HG02852 (cell line): ENCODE data around the gene ECI1.
"Not testable (repeated sequence)": the region's sequence is repeated elsewhere in the genome, so short reads cannot be mapped to it uniquely, and the experiment has no call there.

ENCODE experiments used
- ATAC-seq: cut with Tn5 transposase; IDR thresholded peaks from one replicate; pipeline ENCODE4 v1.9.1; 2021; ENCODE audit warnings: mild to moderate bottlenecking, moderate library complexity; ENCODE audit not compliant: unreplicated experiment

The ECI1 gene

DNA sequence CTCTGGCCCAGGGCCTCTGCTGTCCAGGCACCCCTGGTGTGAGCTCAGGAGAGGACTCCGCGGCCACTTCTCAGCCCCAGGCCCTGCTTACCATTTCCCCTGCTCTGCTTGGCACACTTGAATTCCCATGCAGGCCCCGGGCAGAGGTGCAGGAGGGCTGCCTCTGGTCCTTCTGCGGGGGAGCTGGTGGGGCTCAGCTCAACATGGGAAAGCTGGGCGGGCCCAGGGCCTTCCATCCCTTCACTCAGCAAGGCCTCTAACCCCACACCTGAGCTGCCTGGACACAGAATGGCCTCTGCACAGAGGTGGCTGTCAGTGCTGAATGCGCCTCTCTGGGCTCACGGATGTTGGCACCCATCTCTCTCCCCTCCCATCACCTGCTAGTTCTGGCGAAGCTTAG lies 29.1 kb upstream of the ECI1 start:
- no peak for ATAC-seq

DNA sequence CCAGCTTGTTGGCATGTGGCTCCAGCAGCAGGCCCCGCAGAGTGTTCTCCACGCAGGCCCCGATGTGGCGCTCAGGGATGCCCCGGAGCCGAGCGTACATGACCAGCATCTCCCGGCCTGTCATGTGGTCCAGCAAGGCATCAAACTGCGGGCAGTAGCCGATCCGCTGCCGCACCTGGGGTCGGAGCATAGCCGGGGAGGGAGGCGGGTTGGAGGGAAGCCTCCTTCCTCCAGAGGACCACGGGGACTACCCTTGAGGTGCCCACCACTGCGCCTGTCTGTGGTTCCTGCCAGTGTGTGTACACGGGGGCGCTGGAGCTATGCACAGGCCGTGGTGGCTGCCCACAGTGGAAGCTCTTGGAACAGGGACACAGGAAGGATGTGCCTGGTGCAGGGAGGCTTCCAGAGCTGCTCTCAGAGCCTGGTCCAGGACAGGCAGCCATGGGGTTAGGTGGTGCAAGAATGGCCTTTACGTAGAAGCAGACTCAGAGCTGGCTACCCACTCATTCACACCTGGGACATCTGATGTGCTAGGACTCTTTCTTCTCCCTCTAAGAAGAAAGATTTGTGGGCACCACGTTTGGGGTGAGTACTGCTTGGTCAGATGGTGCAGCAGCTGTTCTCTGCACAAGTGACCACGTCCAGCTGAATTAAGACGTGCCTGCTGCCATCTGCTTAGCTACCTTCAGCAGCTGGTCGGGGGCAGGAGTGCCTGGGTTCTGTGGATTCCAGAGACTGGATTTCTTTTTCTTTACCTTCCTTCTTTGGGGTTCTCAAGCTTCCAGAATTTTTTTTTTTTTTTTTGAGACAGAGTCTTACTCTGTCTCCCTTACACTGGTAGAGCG lies 27.8 kb upstream of the ECI1 start:
- ATAC-seq, result no peak

GRCh38 chr16:2278272-2278608 lies 26.9 kb upstream of the ECI1 start:
- no peak for ATAC-seq

DNA sequence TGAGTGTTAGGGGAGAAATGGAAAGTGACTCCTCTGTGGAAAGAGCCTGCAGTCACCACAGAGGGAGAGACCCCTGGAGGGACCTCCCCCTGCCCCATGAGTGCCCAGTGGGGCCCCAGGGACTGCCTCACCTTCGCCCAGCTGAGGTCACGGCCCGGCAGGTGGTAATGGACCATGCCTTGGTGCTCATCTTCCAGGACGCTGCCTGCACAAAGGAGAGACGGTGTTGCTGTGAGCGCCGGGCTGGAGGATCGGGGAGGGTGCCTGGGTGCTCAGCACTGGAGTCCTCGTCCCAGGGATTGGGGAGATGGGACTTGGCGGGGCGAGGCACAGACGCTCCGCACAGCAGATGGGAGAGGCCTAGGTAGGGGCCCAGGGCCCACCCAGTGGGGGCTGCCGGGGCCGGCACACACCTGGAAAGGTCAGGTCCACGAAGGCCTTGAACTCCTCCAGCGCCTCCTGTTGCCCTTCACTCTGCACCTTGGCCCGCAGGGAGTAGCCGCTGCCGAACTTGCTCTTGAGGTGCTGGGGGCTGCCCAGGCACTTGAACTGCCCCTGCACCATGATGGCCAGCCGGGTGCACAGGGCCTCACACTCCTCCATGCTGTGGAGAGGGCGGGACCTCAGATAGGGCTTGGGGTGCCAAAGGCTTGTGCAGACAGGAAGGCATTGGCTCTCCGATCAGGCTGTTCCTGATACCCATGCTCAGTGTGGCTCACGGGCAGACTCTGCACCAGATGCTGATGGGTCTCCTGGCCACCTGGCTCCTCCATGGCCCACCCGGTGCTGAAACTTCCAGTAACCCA lies 26.3 kb upstream of the ECI1 start:
- ATAC-seq, result no peak

DNA sequence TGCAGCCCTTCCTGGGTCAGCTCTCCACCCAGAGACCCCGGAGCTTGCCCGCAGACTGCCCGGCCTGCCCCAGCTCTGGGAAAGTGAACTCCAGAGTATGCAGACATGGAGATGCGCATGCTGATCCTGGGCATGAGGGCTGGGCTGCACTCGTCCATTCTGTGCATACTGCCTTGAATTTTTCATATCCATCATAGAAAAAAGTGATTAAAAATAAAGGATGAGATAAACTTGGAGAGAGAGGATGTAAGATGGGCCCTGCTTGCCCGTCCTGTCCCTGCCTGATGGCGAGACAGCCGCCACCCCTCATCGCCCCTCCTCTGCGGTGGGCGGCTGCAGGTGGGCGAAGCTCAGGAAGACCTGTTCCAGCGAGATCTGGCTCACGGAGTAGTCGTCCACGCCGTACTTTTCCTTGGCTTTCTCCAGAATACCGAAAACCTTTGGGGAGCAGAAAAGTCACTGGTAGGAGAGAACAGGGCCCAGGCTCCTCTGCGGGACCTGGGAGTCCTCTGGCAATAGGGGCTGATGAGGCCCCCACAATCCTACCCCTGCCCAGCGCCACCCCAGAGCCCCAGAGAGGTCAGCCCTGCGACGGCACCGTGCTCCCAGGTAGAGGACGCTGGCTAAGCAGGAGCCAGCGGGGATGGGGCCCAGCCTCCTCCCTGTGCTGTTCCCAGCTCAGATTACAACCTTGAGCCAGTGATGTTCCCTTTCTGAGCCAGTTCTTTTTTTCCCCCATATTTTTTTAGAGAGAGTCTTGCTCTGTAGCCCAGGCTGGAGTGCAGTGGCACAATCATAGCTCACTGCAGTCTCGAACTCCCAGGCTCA lies 25.2 kb upstream of the ECI1 start:
- ATAC-seq, result no peak

DNA sequence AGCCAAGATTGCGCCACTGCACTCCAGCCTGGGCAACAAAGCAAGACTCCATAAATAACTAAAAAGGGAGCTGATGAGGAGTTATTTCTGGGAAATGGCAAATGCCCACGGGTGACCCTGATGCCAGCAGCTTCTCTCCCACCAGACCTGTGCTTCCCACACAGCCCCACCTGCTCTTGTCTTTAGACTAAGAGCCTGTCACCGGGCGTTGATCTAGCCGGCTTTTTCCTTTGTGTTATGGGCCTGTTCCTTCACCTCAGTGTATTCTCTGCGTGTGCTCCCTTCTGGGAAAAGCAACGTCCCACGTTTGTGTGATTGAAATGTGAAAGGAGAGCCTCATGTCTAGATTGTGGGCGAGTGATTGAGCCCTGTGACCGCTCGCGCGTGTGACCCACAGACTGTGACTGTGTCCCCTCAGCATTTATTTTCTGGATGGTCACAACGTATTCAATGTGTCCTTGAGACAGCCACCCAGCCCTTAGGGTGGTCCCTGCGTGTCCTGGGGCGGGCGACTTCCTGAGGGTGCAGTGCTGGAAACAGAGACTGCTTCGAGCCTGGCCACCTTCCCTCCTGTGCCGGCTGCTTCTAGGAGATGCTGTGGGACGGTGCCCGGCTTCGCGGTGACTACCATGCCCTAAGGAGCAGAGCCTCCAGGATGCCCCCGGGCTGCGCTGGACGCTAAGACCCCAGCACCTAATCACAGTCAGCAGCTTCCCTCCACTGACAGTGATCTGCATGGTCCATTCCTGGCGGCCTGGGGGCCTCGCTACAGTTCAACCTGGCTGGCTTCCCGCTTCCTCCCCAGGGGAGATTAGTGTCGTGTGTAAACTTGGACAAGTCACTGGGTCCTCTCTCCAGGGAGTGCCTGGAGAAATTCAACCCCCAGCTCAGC lies 24.3 kb upstream of the ECI1 start:
- ATAC-seq, result no peak

DNA sequence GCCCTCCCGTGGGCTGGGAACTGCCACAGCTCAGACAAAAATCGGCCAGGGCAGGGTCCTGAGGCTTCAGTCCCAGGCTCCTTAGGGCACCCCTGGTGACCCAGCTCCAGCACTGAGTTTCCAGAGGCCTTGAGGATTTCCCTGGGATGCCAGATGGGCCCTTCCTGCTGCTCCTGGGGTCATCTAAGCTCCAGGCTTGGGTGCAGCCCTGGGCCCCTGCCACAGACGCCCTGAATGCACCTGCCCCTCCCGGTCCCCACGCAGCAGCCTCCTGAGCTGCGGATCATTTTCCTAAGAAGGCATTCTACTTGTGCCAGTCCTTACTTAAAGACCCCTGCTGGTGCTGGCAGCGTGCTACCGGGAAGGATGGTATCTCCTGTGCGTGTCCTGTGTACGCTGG lies 22.5 kb upstream of the ECI1 start:
- ATAC-seq, result no peak

DNA sequence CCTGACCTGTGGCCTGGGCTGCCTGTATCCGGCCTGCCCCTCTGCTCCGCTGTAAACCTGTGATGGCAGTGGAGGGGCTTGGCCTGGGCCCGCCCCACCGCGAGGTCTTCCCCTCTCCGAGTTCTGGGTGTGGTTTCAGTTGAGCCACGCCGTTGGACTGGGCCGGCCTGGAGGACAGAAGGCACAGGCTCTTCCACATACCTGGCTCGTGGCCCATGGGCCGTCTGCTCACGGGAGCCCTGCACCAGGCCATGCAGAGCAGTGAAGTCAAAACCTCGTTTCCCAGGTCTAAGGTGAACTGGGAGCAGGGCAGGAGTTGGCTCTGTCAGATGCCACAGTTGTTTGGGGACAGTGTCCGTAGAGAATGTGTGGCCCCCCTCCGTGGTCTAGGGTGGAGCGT lies 22.1 kb upstream of the ECI1 start:
- no peak for ATAC-seq

GRCh38 chr16:2271848-2272461 lies 20.6 kb upstream of the ECI1 start:
- no peak for ATAC-seq

DNA sequence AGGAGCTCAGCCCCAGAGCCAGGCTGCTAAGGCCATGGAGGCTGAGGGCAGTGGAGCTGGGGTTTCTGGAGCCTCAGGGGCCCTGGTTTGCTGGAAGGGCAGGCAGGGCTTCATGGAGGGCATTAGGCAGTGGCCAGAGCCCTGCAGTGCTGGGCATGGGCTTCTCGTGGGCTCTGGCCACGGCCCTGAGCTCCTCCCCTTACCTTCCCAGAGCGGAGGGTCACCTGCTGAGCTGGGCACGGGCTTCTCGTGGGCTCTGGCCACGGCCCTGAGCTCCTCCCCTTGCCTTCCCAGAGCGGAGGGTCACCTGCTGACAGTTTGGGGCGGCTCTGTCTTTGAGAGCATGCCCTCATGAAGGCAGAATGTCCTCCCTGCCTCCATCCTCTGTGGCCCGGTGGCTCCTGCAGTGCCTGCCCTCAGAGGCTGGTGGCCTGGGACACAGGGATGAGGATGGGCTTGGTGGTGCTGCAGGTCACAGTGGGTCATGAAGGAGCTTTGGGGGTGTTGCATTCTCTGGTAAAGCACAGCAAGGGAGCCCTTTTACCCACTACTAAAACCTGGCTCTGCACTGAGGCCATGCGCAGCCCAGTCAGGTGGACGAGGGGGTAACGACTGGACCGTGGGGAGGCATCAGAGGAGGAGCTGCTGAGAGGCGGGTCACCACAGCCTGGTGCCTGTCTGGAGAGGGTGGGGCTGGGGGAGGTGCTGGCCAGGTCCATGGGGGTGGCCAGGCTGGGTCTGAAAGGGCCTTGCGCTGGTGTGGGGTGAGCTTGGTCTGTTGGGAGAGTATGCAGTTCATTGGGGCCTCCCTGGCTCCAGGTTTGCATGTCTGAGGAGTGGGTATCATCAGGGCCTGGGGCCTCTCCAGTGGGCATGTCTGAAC lies 19.4 kb upstream of the ECI1 start:
- no peak for ATAC-seq

- no peak for ATAC-seq
These were observed 18.7 kb upstream of the ECI1 start for GRCh38 chr16:2270070-2270462.

GRCh38 chr16:2267913-2268666 lies 16.7 kb upstream of the ECI1 start, which contains the start of gene RNPS1:
Gene RNPS1 (minus strand): TSS chr16:2268126. CDS start chr16:2264643, 3,483 bp downstream.
- peak; percentile 77 for ATAC-seq

GRCh38 chr16:2267505-2267912 lies 16.1 kb upstream of the ECI1 start:
- peak; percentile 53 for ATAC-seq

- ATAC-seq, result not testable (repeated sequence)
These were observed 15.5 kb upstream of the ECI1 start for GRCh38 chr16:2266887-2267286.

DNA sequence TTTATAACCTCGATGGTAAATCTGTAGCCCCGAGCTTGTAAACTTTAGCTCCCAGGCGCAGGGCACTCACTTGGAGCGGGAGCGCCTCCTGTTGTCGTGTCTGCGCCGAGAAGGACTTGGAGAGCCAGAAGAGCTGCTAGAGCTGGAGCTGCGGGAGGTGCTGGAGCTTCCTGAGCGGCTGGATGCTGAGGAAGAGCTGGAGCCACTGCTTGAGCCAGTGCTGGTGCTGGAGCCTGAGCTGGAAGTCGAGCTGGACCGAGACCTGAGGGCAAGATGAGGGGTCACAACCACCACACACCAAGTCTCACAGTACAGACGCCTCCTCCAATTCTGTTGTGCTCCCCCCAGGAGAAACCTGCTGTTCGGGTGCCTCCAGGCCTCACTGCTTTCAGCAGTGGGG lies 11.6 kb upstream of the ECI1 start:
- not testable (repeated sequence) for ATAC-seq

DNA sequence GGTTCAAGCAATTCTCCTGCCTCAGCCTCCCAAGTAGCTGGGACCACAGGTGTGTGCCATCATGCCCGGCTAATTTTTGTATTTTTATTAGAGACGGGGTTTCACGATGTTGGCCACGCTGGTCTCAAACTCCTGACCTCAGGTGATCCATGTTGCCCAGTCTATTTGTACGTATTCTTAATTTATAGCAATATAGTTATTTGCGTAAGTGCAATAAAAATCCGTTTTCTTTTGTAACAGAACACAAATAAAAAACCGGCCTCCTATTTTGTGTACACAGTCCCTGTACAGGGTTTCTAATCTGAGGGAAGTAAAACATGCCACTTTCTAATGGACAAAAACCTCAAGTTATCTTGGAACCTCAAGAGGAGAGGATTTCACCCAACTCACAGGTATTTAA lies 8.9 kb upstream of the ECI1 start:
- no peak for ATAC-seq

- not testable (repeated sequence) for ATAC-seq
These were observed 7.1 kb upstream of the ECI1 start for GRCh38 chr16:2258530-2258929.

DNA sequence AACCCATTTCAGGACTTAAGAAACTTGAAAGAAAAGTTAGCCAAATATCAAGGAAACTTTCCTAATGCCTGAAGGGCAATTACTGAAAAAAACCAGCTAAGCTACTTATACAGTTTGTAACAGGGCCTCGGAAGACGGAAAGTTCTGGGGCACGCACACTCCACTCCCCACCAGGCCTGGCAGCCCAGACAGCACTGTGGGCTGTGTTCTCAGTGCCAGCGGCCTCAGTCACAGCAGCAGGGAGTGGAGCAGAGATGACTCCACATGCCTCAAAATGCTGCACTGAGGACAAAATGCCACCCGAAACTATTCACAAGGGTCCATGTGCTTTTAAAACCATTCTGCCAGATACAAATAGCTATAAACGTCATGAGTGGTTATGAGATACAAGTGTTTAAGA lies 6.3 kb upstream of the ECI1 start:
- no peak for ATAC-seq
